Measurements from ENCODE around the gene ARHGAP19.

DNA sequence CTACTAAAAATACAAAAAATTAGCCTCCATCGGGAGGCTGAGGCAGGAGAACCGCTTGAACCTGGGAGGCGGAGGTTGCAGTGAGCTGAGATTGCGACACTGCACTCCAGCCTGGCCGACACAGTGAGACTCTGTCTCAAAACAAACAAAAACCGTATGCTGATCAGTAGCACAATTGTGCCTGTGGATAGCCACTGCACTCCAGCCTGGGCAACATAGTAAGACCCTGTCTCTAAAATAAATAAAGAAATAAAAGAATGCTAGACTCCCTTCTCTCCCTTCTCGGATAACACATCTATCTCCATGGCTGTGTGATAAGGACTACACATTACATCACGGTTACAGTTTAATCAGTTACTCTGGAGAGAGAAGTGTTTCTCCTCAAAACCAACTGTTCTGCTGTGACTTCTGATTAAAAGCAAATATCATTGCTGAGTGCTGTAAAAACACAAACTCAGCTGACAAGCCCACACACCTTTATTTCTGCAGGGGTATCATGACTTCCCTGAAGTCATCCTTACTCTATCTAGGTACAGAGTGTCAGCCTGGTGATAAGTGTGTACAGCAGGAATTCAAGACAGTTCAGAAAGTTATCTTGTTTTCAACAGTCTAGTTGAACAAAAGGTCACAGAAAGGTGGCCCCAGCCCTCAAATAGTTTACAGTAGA is 5.3 kb upstream of the ARHGAP19 start:
- TF ChIP-seq POLR2A (IDR thresholded peaks at IDR 0.05; ENCODE audit: low read depth) (no peak), POLR2AphosphoS5 (IDR thresholded peaks at IDR 0.05) (no peak)

Measured in esophagus muscularis mucosa (tissue), 2 donors.